Measurements from ENCODE around the gene WDFY2. TPM values are rescaled to one million over a fixed set of nuclear protein-coding genes. Genes with fewer than 3 reads are reported as not detected.

Gene WDFY2
- total and polyA plus RNA-seq, 2 experiments from 2014 or later = 6.9 to 14.2 TPM

DNA sequence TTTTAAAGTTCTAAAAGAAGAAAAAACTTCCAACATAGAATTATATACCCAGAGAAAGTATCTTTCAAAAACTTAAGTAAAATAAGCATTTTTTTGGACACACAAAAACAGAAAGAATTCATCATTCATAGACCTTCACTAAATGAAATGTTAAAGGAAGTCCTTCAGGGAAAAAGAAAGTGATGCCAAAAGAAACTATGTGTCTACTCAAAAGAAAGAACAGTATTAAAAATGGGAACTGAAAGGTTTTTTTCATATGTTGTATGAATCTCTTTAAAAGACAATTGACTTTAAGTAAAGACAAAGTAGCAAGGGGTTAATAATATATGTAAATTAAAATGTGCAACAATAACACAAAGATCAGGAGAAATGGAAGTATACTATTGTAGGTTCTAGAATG lies 123.2 kb downstream of the WDFY2 start:
- Histone ChIP-seq H3K4me2 (ENCODE audit: unreplicated experiment) (no peak overlapping the region), H2AFZ (no peak overlapping the region), H3F3A (ENCODE audit: insufficient read depth) (peaks cover 11% of the 10 kb centered on the region), H4K20me1 (ENCODE audit: insufficient read depth) (no peaks in the 10 kb centered on the region), H3K79me2 (ENCODE audit: insufficient read depth) (peaks cover 58% of the 10 kb centered on the region), H3K36me3 (ENCODE audit: low read depth) (peaks cover 20% of the 10 kb centered on the region), H3K27me3 (replicated peaks; ENCODE audit: insufficient read depth) (no peaks in the 10 kb centered on the region), H3K27ac (no peak overlapping the region), H3K9me2 (ENCODE audit: insufficient read depth) (no peaks in the 10 kb centered on the region; the same call in 1 of the 2 replicates), H3K9ac (no peak overlapping the region), H3K4me1 (ENCODE audit: insufficient read depth) (no peaks in the 10 kb centered on the region), H3K9me3 (ENCODE audit: low read depth) (no peaks in the 10 kb centered on the region), H3K4me3 (no peak overlapping the region)
- TF ChIP-seq EZH2 (IDR thresholded peaks at IDR 0.05; ENCODE audit: insufficient read depth, poor library complexity, severe bottlenecking) = no peak
- no peak for TF ChIP-seq EZH2phosphoT487 (IDR thresholded peaks at IDR 0.05; ENCODE audit: insufficient read depth, low read depth)
- no peak for DNase-seq
- in situ Hi-C loops (cut with MboI) = no loop called here

DNA sequence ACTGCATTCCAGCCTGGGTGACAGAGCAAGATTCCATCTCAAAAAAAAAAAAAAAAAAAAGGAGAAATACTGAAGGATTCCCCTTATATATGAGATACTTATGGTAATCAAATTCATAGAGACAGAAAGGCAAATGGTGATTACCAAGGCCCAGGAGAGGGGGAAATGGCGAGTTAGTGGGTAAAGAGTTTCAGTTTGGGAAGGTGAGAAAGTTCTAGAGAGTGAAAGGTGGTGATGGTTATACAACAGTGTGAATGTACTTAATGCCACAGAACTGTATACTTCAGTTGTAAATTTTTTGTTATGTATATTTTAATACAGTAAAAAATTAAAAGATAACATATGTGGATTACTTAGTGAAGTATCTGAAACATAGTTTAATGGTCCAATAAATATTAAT lies 129.5 kb downstream of the WDFY2 start:
- no peaks in the 10 kb centered on the region for H3K27me3 ChIP-seq (replicated peaks; ENCODE audit: insufficient read depth)
- in situ Hi-C loops (cut with MboI) = no loop called here
- no peak overlapping the region for H3K4me2 ChIP-seq (ENCODE audit: unreplicated experiment)
- no peak overlapping the region for H3K4me3 ChIP-seq
- peaks cover 32% of the 10 kb centered on the region for H3K4me1 ChIP-seq (ENCODE audit: insufficient read depth)
- no peak overlapping the region for H2AFZ ChIP-seq
- no peak for DNase-seq
- no peaks in the 10 kb centered on the region for H3K36me3 ChIP-seq (ENCODE audit: low read depth)
- H3K9me2 ChIP-seq (ENCODE audit: insufficient read depth) = no peaks in the 10 kb centered on the region; the same call in 1 of the 2 replicates
- no peak overlapping the region for H3K9ac ChIP-seq
- peak overlapping the region; percentile 91 for H3K27ac ChIP-seq
- H3K79me2 ChIP-seq (ENCODE audit: insufficient read depth) = peaks cover 39% of the 10 kb centered on the region
- H3F3A ChIP-seq (ENCODE audit: insufficient read depth) = peaks cover 44% of the 10 kb centered on the region
- 100% methylated on average over 1 of the region's 1 CpG for WGBS, 2 experiments (ENCODE audit: low coverage in 1 of 2, low lambda C conversion rate in 2 of 2, missing lambda C conversion rate in 2 of 2)
- H3K9me3 ChIP-seq (ENCODE audit: low read depth) = no peaks in the 10 kb centered on the region
- TF ChIP-seq EZH2phosphoT487 (IDR thresholded peaks at IDR 0.05; ENCODE audit: insufficient read depth, low read depth) (no peak), EZH2 (IDR thresholded peaks at IDR 0.05; ENCODE audit: insufficient read depth, poor library complexity, severe bottlenecking) (no peak)
- H4K20me1 ChIP-seq (ENCODE audit: insufficient read depth) = no peaks in the 10 kb centered on the region

GRCh38 chr13:51714663-51715168 lies 130.5 kb downstream of the WDFY2 start:
- no peak for TF ChIP-seq EZH2 (IDR thresholded peaks at IDR 0.05; ENCODE audit: insufficient read depth, poor library complexity, severe bottlenecking)
- TF ChIP-seq EZH2phosphoT487 (IDR thresholded peaks at IDR 0.05; ENCODE audit: insufficient read depth, low read depth) = no peak
- in situ Hi-C loops (cut with MboI) = no loop called here
- DNase-seq = peak; percentile 75

GRCh38 chr13:51715613-51716012 lies 131.4 kb downstream of the WDFY2 start:
- WGBS, 2 experiments (ENCODE audit: low coverage in 1 of 2, low lambda C conversion rate in 2 of 2, missing lambda C conversion rate in 2 of 2) = 96 to 97% methylated on average over 3 of the region's 3 CpGs
- Histone ChIP-seq H3K9me3 (ENCODE audit: low read depth) (no peaks in the 10 kb centered on the region), H3K4me2 (ENCODE audit: unreplicated experiment) (peak overlapping the region; percentile 23), H3K79me2 (ENCODE audit: insufficient read depth) (peaks cover 56% of the 10 kb centered on the region), H3K9ac (no peak overlapping the region), H3K9me2 (ENCODE audit: insufficient read depth) (no peaks in the 10 kb centered on the region), H3K4me3 (no peak overlapping the region), H3K27me3 (replicated peaks; ENCODE audit: insufficient read depth) (no peaks in the 10 kb centered on the region), H4K20me1 (ENCODE audit: insufficient read depth) (no peaks in the 10 kb centered on the region), H3F3A (ENCODE audit: insufficient read depth) (peaks cover 44% of the 10 kb centered on the region), H2AFZ (no peak overlapping the region), H3K27ac (peak overlapping the region; percentile 91), H3K36me3 (ENCODE audit: low read depth) (0 out of 2 replicates have a peak, but pooled peaks cover 2% of the 10 kb centered on the region), H3K4me1 (ENCODE audit: insufficient read depth) (peaks cover 32% of the 10 kb centered on the region)
- no peak for TF ChIP-seq EZH2 (IDR thresholded peaks at IDR 0.05; ENCODE audit: insufficient read depth, poor library complexity, severe bottlenecking)
- TF ChIP-seq EZH2phosphoT487 (IDR thresholded peaks at IDR 0.05; ENCODE audit: insufficient read depth, low read depth) = no peak
- no peak for DNase-seq
- in situ Hi-C loops (cut with MboI) = no loop called here

More at GRCh38 chr13:51714663-51715168, 130.5 kb downstream of the WDFY2 start:
- Histone ChIP-seq H4K20me1 (ENCODE audit: insufficient read depth) (no peaks in the 10 kb centered on the region), H3K9ac (peak overlapping the region; percentile 58), H3K4me1 (ENCODE audit: insufficient read depth) (peaks cover 32% of the 10 kb centered on the region), H3K27me3 (replicated peaks; ENCODE audit: insufficient read depth) (no peaks in the 10 kb centered on the region), H3K79me2 (ENCODE audit: insufficient read depth) (peaks cover 48% of the 10 kb centered on the region), H3K9me2 (ENCODE audit: insufficient read depth) (no peaks in the 10 kb centered on the region), H3F3A (ENCODE audit: insufficient read depth) (peaks cover 44% of the 10 kb centered on the region), H3K9me3 (ENCODE audit: low read depth) (no peaks in the 10 kb centered on the region), H3K27ac (peak overlapping the region; percentile 91), H3K36me3 (ENCODE audit: low read depth) (no peaks in the 10 kb centered on the region), H3K4me2 (ENCODE audit: unreplicated experiment) (peak overlapping the region; percentile 2), H3K4me3 (no peak overlapping the region), H2AFZ (no peak overlapping the region)
- whole genome bisulfite sequencing, 2 experiments (ENCODE audit: low coverage in 1 of 2, low lambda C conversion rate in 2 of 2, missing lambda C conversion rate in 2 of 2) = 2 to 4% methylated on average over 2 of the region's 2 CpGs

Measured in GM23248 (cell line).